GM19099 (cell line): Measurements from ENCODE around the gene SEC61A1.

Experiments used
- POLR2A ChIP-seq: IDR thresholded peaks from 3 replicates; pipeline ENCODE4 v1.6.1; 2011; ENCODE audit warnings: low read depth; ENCODE audit not compliant: insufficient read length; ENCODE audit errors: extremely low read depth

SEC61A1 gene

GRCh38 chr3:128041344-128041743, 10.9 kb upstream of the SEC61A1 start:
- no peak for TF ChIP-seq POLR2A

- no peak for TF ChIP-seq POLR2A
Observed at GRCh38 chr3:128050597-128050996, 1.6 kb upstream of the SEC61A1 start.

GRCh38 chr3:128051459-128051836, 789 bp upstream of the SEC61A1 start:
- TF ChIP-seq POLR2A: no peak

DNA sequence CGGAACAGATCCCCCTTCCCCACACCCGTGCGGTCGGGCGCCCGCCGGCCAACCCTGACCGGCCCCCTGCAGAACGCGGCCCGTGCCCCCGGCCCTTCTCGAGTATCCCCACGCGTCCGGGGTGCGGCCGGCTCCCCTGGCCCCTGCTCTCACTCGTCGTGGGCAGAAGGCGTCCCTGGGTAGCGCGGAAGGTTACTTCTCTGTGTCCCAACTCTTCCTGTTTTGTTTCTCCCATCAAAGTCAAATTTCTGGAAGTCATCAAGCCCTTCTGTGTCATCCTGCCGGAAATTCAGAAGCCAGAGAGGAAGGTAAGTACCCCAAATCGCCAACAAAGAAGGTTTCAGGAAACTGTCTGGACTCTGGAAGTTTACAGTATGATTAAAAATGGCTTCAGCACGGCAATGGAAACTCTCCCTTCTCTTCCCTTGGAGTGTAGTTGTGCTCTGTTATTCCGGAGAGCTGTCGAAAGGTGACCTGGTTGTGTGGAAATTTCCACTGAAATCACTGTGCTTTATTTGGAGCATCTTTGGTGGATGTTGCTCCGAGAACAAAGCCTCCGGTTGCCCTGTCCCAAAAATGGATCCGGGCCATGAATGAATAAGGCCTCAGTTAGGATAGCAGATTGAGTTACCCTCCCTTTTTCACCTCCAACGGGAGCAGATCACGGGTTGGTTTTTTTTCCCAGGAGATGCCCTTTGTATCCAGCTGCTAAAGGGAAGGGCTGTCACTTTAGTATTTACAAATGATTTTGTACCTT, 536 bp downstream of the SEC61A1 start:
- no peak for TF ChIP-seq POLR2A

GRCh38 chr3:128053614-128054013, 1.4 kb downstream of the SEC61A1 start:
- no peak for TF ChIP-seq POLR2A

GRCh38 chr3:128054367-128054766, 2.1 kb downstream of the SEC61A1 start:
- TF ChIP-seq POLR2A: no peak

GRCh38 chr3:128056258-128056657, 4.0 kb downstream of the SEC61A1 start:
- TF ChIP-seq POLR2A: no peak

GRCh38 chr3:128060473-128061381, 8.5 kb downstream of the SEC61A1 start:
- no peak for TF ChIP-seq POLR2A

- TF ChIP-seq POLR2A: no peak
Observed at GRCh38 chr3:128062033-128062745, 10.0 kb downstream of the SEC61A1 start.

DNA sequence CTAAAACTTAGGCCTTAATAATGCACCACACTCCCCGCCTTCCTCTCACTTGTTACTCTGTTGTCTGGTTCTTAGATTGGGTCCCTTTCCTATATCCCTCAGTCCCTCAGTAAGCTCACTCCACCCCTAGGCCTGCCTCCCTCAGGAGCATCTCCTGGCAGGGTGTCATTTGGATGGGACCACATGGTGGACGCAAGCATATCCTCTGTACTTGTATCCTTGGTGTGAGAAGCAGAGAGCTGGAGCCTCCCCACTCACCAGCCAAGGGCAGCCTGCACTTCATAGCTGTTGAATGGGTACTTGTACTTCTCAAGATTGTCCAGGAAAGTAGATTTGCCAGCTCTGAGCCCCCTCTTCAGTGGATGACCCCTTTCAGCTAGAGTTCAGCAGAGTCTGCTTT, 11.6 kb downstream of the SEC61A1 start:
- TF ChIP-seq POLR2A: no peak

- TF ChIP-seq POLR2A: no peak
Observed at GRCh38 chr3:128064962-128065361, 12.7 kb downstream of the SEC61A1 start.

- TF ChIP-seq POLR2A: no peak
Observed at GRCh38 chr3:128066114-128066513, 13.9 kb downstream of the SEC61A1 start.

DNA sequence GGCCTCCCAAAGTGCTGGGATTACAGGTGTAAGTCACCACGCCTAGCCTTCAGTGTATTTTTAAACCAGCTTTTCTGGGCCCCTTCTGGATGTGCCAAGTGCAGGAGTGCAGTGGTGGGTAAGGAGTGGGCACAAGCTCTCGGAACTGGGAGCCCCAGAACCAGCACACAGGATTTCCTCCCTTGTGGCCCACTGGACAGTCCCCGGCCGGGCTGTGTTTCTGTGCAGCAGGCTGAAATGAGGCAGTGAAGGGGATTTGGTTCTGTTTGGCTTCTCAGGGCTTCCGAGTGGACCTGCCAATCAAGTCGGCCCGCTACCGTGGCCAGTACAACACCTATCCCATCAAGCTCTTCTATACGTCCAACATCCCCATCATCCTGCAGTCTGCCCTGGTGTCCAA, 14.4 kb downstream of the SEC61A1 start:
- no peak for TF ChIP-seq POLR2A

- no peak for TF ChIP-seq POLR2A
Observed at GRCh38 chr3:128067489-128067888, 15.3 kb downstream of the SEC61A1 start.

DNA sequence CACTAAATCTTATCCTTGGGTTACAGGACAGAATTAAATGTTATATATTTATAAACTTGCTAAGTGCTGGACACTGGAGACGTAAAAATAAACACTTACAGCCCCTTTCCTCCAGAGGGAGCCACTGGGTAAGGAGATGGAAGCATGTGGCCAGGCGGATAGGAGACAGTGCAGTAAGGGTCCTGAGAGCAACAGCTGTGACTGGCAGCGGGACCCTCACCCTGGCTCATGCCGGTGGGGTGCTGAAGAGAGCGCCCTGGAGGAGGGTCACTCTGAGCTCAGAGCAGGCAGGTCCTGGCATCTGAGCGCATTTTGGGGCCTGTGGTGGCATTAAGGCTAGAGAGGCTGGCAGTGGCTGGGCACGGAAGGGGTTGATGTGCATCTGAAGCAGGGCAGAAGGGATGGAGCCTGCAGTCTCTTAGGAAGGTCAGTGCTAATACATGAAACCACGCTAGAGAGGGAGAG, 16.0 kb downstream of the SEC61A1 start:
- TF ChIP-seq POLR2A: no peak
